ENCODE data around the gene SNED1.

Gene SNED1

GRCh38 chr2:241047253-241048010 lies 49.0 kb downstream of the SNED1 start:
- Histone ChIP-seq H3K27me3 (ENCODE audit: insufficient read depth, poor library complexity, severe bottlenecking) (peaks cover 4% of the 10 kb centered on the region), H3K4me3 (replicated peaks; ENCODE audit: insufficient read depth, low read length) (no peak overlapping the region), H3K27ac (replicated peaks) (no peak overlapping the region)
- TF ChIP-seq SPI1 (IDR thresholded peaks at IDR 0.05; ENCODE audit: borderline replicate concordance, low read depth) (no peak), CTCF (IDR thresholded peaks at IDR 0.05; ENCODE audit: insufficient read depth, low read length) (no peak), REST (IDR thresholded peaks at IDR 0.05; ENCODE audit: insufficient replicate concordance, low read depth) (no peak), GABPA (IDR thresholded peaks at IDR 0.05; ENCODE audit: low read depth) (no peak), POLR2AphosphoS5 (IDR thresholded peaks at IDR 0.05; ENCODE audit: low read depth) (no peak)
- no peak for DNase-seq (ENCODE audit: low read depth in 1 of 2, low spot score in 1 of 2)

- TF ChIP-seq POLR2AphosphoS5 (IDR thresholded peaks at IDR 0.05; ENCODE audit: low read depth) (no peak), REST (IDR thresholded peaks at IDR 0.05; ENCODE audit: insufficient replicate concordance, low read depth) (no peak), CTCF (IDR thresholded peaks at IDR 0.05; ENCODE audit: insufficient read depth, low read length) (no peak), SPI1 (IDR thresholded peaks at IDR 0.05; ENCODE audit: borderline replicate concordance, low read depth) (no peak), GABPA (IDR thresholded peaks at IDR 0.05; ENCODE audit: low read depth) (no peak)
- Histone ChIP-seq H3K27me3 (ENCODE audit: insufficient read depth, poor library complexity, severe bottlenecking) (peaks cover under 1% of the 10 kb centered on the region), H3K27ac (replicated peaks) (no peak overlapping the region), H3K4me3 (replicated peaks; ENCODE audit: insufficient read depth, low read length) (no peak overlapping the region)
- no peak for DNase-seq (ENCODE audit: low read depth in 1 of 2, low spot score in 1 of 2)
Observed at GRCh38 chr2:241048149-241048948, 49.9 kb downstream of the SNED1 start.

GRCh38 chr2:241048949-241049343 lies 50.5 kb downstream of the SNED1 start:
- no peak overlapping the region for H3K4me3 ChIP-seq (replicated peaks; ENCODE audit: insufficient read depth, low read length)
- no peaks in the 10 kb centered on the region for H3K27me3 ChIP-seq (ENCODE audit: insufficient read depth, poor library complexity, severe bottlenecking)
- no peak overlapping the region for H3K27ac ChIP-seq (replicated peaks)
- DNase-seq (ENCODE audit: low read depth in 1 of 2, low spot score in 1 of 2): no peak
- no peak for TF ChIP-seq POLR2AphosphoS5 (IDR thresholded peaks at IDR 0.05; ENCODE audit: low read depth)
- no peak for TF ChIP-seq CTCF (IDR thresholded peaks at IDR 0.05; ENCODE audit: insufficient read depth, low read length)
- no peak for TF ChIP-seq SPI1 (IDR thresholded peaks at IDR 0.05; ENCODE audit: borderline replicate concordance, low read depth)
- no peak for TF ChIP-seq REST (IDR thresholded peaks at IDR 0.05; ENCODE audit: insufficient replicate concordance, low read depth)
- no peak for TF ChIP-seq GABPA (IDR thresholded peaks at IDR 0.05; ENCODE audit: low read depth)
